GM10266 (cell line): ENCODE results near the gene UTP4.

Experiments used
- DNase-seq: peaks from one replicate; pipeline ENCODE4 v3.0.0; 2012; ENCODE audit errors: extremely low spot score
- CTCF ChIP-seq: IDR thresholded peaks from 2 replicates; pipeline ENCODE4 v1.5.1; 2012; ENCODE audit warnings: mild to moderate bottlenecking, low read depth; ENCODE audit not compliant: control insufficient read depth, insufficient read depth; ENCODE audit errors: missing control alignments

Gene UTP4

GRCh38 chr16:69115837-69116236, 16.6 kb upstream of the UTP4 start:
- no peak for DNase-seq
- TF ChIP-seq CTCF, result no peak

- no peak for DNase-seq
Measured at GRCh38 chr16:69116256-69116875, 16.1 kb upstream of the UTP4 start.

GRCh38 chr16:69116906-69117305, 15.5 kb upstream of the UTP4 start:
- no peak for DNase-seq
- TF ChIP-seq CTCF, result no peak

More at GRCh38 chr16:69116256-69116875, 16.1 kb upstream of the UTP4 start:
- no peak for TF ChIP-seq CTCF

DNA sequence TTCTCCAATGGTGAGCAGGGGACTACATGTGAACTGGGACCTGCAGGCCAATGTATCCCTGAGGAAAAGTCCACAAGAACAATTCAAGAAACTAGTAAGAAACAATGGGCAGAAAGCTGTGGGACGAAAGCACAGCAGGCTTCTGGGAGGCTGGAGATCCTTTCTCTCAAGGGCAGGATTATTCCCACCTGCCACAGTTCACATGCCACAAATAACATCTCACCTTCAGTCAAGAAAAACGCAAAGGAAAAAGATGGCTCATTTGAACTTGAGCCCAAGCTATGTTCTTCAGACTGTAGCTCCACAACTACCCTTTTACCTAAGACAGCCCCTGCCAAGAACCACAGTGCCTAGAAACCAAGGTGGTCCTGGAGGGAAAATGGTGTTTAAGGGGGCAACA, 14.0 kb upstream of the UTP4 start:
- no peak for TF ChIP-seq CTCF
- DNase-seq, result no peak

- TF ChIP-seq CTCF, result no peak
- no peak for DNase-seq
Measured at GRCh38 chr16:69118994-69119393, 13.5 kb upstream of the UTP4 start.

- TF ChIP-seq CTCF, result no peak
- no peak for DNase-seq
Measured at GRCh38 chr16:69119536-69119935, 12.9 kb upstream of the UTP4 start.

GRCh38 chr16:69120096-69120664, 12.3 kb upstream of the UTP4 start:
- no peak for TF ChIP-seq CTCF
- DNase-seq, result no peak
